Measurements from ENCODE around the gene CATSPERD.

The CATSPERD gene

GRCh38 chr19:5799247-5800241, 79.1 kb downstream of the CATSPERD start:
- TF ChIP-seq SIN3A (IDR thresholded peaks at IDR 0.05; ENCODE audit: borderline replicate concordance, insufficient read depth, low read length) (no peak), FOXP2 (optimal IDR thresholded peaks at IDR 0.05; ENCODE audit: borderline replicate concordance, extremely low read depth, extremely low read length, insufficient read depth) (no peak), POLR2AphosphoS5 (IDR thresholded peaks at IDR 0.05; ENCODE audit: low read depth, low read length) (no peak), REST (IDR thresholded peaks at IDR 0.05; ENCODE audit: insufficient read depth in 1 of 2, low read depth in 2 of 2, low read length in 2 of 2) (no peak), TAF1 (IDR thresholded peaks at IDR 0.05; ENCODE audit: borderline replicate concordance, insufficient read depth, low read length) (no peak)

GRCh38 chr19:5800361-5801270, 80.2 kb downstream of the CATSPERD start:
- TF ChIP-seq FOXP2 (optimal IDR thresholded peaks at IDR 0.05; ENCODE audit: borderline replicate concordance, extremely low read depth, extremely low read length, insufficient read depth) (no peak), TAF1 (IDR thresholded peaks at IDR 0.05; ENCODE audit: borderline replicate concordance, insufficient read depth, low read length) (no peak), SIN3A (IDR thresholded peaks at IDR 0.05; ENCODE audit: borderline replicate concordance, insufficient read depth, low read length) (no peak), REST (IDR thresholded peaks at IDR 0.05; ENCODE audit: insufficient read depth in 1 of 2, low read depth in 2 of 2, low read length in 2 of 2) (no peak), POLR2AphosphoS5 (IDR thresholded peaks at IDR 0.05; ENCODE audit: low read depth, low read length) (no peak)

- TF ChIP-seq REST (IDR thresholded peaks at IDR 0.05; ENCODE audit: insufficient read depth in 1 of 2, low read depth in 2 of 2, low read length in 2 of 2): no peak
- TF ChIP-seq FOXP2 (optimal IDR thresholded peaks at IDR 0.05; ENCODE audit: borderline replicate concordance, extremely low read depth, extremely low read length, insufficient read depth): no peak
- no peak for TF ChIP-seq TAF1 (IDR thresholded peaks at IDR 0.05; ENCODE audit: borderline replicate concordance, insufficient read depth, low read length)
- TF ChIP-seq SIN3A (IDR thresholded peaks at IDR 0.05; ENCODE audit: borderline replicate concordance, insufficient read depth, low read length): no peak
- TF ChIP-seq POLR2AphosphoS5 (IDR thresholded peaks at IDR 0.05; ENCODE audit: low read depth, low read length): no peak
These were observed 81.6 kb downstream of the CATSPERD start for GRCh38 chr19:5801796-5802619.

GRCh38 chr19:5803441-5803751, 83.0 kb downstream of the CATSPERD start:
- TF ChIP-seq TAF1 (IDR thresholded peaks at IDR 0.05; ENCODE audit: borderline replicate concordance, insufficient read depth, low read length): no peak
- TF ChIP-seq REST (IDR thresholded peaks at IDR 0.05; ENCODE audit: insufficient read depth in 1 of 2, low read depth in 2 of 2, low read length in 2 of 2): no peak
- no peak for TF ChIP-seq POLR2AphosphoS5 (IDR thresholded peaks at IDR 0.05; ENCODE audit: low read depth, low read length)
